Right lobe of liver (tissue), 4 donors: ENCODE data around the gene DDX28.
"Not testable (repeated sequence)": the region's sequence is repeated elsewhere in the genome, so short reads cannot be mapped to it uniquely, and the experiment has no call there.

Experiments
- POLR2A ChIP-seq: fragments of 450-650 bp; IDR thresholded peaks from one replicate; pipeline ENCODE4 v1.6.1; 2017; ENCODE audit warnings: antibody characterized with exemption, mild to moderate bottlenecking
- TF ChIP-seq, protein P1 (sequence below), 4 donors: fragments of 200-600 bp in 3 of 4; fragments of 450-650 bp in 1 of 4; IDR thresholded peaks; one replicate each; pipeline versions ENCODE4 v1.5.1 to v1.8.0; 2016 to 2022; ENCODE audit warnings: antibody characterized with exemption in 4 of 4, mild to moderate bottlenecking in 2 of 4
- donor health status: DM: no; HTN: no; CAD: no.
- donor health status: DM: no; HTN: no; CAD: no.
- donor health status: DM: no; HTN: yes; CAD: no.

DNA sequence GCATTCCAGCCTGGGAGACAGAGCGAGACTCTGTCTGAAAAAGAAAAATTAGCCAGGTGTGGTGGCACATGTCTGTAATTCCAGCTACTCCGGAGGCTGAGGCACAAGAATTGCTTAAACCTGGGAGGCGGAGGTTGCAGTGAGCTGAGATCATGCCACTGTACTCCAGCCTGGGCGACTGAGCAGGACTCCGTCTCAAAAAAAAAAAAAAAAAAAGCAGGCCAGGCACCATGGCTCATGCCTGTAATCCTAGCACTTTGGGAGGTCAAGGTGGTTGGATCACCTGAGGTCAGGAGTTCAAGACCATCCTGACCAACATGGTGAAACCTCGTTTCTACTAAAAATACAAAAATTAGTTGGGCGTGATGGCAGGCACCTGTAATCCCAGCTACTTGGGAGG is 50.7 kb downstream of the DDX28 start:
- TF ChIP-seq POLR2A = not testable (repeated sequence)
- TF ChIP-seq, protein P1, sequence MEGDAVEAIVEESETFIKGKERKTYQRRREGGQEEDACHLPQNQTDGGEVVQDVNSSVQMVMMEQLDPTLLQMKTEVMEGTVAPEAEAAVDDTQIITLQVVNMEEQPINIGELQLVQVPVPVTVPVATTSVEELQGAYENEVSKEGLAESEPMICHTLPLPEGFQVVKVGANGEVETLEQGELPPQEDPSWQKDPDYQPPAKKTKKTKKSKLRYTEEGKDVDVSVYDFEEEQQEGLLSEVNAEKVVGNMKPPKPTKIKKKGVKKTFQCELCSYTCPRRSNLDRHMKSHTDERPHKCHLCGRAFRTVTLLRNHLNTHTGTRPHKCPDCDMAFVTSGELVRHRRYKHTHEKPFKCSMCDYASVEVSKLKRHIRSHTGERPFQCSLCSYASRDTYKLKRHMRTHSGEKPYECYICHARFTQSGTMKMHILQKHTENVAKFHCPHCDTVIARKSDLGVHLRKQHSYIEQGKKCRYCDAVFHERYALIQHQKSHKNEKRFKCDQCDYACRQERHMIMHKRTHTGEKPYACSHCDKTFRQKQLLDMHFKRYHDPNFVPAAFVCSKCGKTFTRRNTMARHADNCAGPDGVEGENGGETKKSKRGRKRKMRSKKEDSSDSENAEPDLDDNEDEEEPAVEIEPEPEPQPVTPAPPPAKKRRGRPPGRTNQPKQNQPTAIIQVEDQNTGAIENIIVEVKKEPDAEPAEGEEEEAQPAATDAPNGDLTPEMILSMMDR (IDR thresholded peaks at IDR 0.05) = not testable (repeated sequence)
